ENCODE results near the gene DBP.
A peak's percentile ranks its signal among the peaks of the same experiment; 100 is the strongest.
"Not testable (repeated sequence)": the region's sequence is repeated elsewhere in the genome, so short reads cannot be mapped to it uniquely, and the experiment has no call there.

The DBP gene

GRCh38 chr19:48636859-48637448 lies at the start of gene DBP:
DBP (minus strand) TSS chr19:48637379; CDS start chr19:48636994, 385 bp downstream.
- H3K4me3 Mint-ChIP-seq, result peak within 1 kb of the TSS; percentile 88
- no peak for DNase-seq
- CTCF ChIA-PET, result no interaction called here
- peaks cover 11% of the 10 kb centered on the region for H3K36me3 Mint-ChIP-seq
- H3K9me3 Mint-ChIP-seq, result no peaks in the 10 kb centered on the region
- H3K27ac Mint-ChIP-seq, result peak within 1 kb of the TSS; percentile 96
- peaks cover 51% of the 10 kb centered on the region for H3K4me1 Mint-ChIP-seq
- peaks cover 11% of the 10 kb centered on the region for H3K27me3 Mint-ChIP-seq

GRCh38 chr19:48686637-48687036 lies 49.5 kb upstream of the DBP start:
- H3K36me3 Mint-ChIP-seq, CTCF ChIA-PET, H3K27me3 Mint-ChIP-seq, H3K27ac Mint-ChIP-seq, DNase-seq, H3K4me3 Mint-ChIP-seq, H3K4me1 Mint-ChIP-seq, H3K9me3 Mint-ChIP-seq: not testable (repeated sequence)

GRCh38 chr19:48686088-48686487 lies 48.9 kb upstream of the DBP start:
- H3K4me1 Mint-ChIP-seq, result no peaks in the 10 kb centered on the region
- no peak overlapping the region for H3K27ac Mint-ChIP-seq
- CTCF ChIA-PET, result no interaction called here
- H3K36me3 Mint-ChIP-seq, result no peaks in the 10 kb centered on the region
- H3K4me3 Mint-ChIP-seq, result no peak overlapping the region
- DNase-seq, result no peak
- H3K9me3 Mint-ChIP-seq, result no peaks in the 10 kb centered on the region
- no peaks in the 10 kb centered on the region for H3K27me3 Mint-ChIP-seq

DNA sequence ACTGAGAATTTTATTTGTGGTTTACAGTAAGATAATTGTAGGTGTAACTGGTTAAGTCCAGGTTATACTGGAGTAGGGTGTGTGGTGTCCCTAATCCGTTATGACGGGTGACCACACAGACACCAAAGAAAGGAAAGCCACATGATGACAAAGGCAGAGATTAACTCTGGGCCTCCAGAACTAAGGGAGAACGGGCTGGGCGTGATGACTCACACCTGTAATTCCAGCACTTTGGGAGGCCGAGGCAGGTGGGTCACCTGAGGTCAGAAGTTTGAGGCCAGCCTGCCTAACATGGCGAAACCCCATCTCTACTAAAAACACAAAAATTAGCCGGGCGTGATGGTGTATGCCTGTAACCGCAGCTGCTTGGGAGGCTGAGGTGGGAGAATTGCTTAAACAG lies 48.4 kb upstream of the DBP start:
- no peaks in the 10 kb centered on the region for H3K4me1 Mint-ChIP-seq
- CTCF ChIA-PET, result no interaction called here
- H3K4me3 Mint-ChIP-seq, result no peak overlapping the region
- H3K9me3 Mint-ChIP-seq, result no peaks in the 10 kb centered on the region
- no peak for DNase-seq
- H3K27me3 Mint-ChIP-seq, result no peaks in the 10 kb centered on the region
- no peaks in the 10 kb centered on the region for H3K36me3 Mint-ChIP-seq
- no peak overlapping the region for H3K27ac Mint-ChIP-seq

DNA sequence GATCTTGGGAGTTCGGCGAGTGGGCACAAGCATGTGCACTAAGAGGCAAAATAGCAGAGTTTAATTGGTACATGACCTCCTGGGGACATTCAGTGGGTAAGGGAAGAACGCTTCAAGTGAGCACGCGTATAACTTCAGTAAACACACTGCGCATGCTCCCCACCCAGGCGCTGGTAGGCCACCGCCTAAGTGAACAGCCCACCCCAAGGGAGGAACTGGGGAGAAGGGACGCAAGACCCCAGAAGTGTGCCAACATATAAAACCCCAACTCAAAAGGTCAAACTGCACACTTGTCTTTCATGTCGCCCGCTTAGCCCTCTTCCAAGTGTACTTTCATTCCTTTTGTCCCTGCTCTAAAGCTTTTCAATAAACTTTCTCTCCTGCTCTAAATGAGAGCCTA lies 46.2 kb upstream of the DBP start:
- Mint-ChIP-seq H3K4me1 (no peaks in the 10 kb centered on the region), H3K36me3 (no peaks in the 10 kb centered on the region), H3K27ac (no peak overlapping the region), H3K9me3 (no peaks in the 10 kb centered on the region), H3K4me3 (no peak overlapping the region), H3K27me3 (no peaks in the 10 kb centered on the region)
- no peak for DNase-seq
- CTCF ChIA-PET, result interaction anchor here (1.2 to 1.4 kb wide), 2 partner anchors 9 to 12 kb away, joined by 3 to 4 read pairs; no protein-coding TSS in a partner anchor

DNA sequence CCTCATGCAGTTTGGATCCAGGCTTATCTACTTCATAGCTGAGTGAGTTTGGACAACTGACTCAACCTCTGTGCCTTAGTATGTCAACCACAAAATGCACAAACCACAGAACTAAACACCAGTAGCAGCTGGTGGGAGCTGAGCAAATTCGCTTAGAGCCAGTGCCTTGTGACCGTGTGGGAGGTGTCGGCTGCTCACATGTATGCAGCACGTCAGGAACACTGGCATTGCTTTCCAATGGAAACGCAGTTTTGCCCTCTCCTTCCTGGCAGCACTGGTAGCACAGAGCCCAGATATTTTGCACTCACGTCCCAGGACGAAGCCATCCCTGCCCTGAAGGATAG lies 43.9 kb upstream of the DBP start:
- no peaks in the 10 kb centered on the region for H3K36me3 Mint-ChIP-seq
- no peak for DNase-seq
- CTCF ChIA-PET, result no interaction called here

GRCh38 chr19:48680436-48681126 lies 43.4 kb upstream of the DBP start:
- no peaks in the 10 kb centered on the region for H3K4me1 Mint-ChIP-seq
- no peak for DNase-seq
- H3K36me3 Mint-ChIP-seq, result no peaks in the 10 kb centered on the region
- CTCF ChIA-PET, result no interaction called here
- no peak overlapping the region for H3K4me3 Mint-ChIP-seq
- H3K9me3 Mint-ChIP-seq, result no peaks in the 10 kb centered on the region
- H3K27ac Mint-ChIP-seq, result no peak overlapping the region
- peaks cover 14% of the 10 kb centered on the region for H3K27me3 Mint-ChIP-seq

More for the DNA sequence above, 43.9 kb upstream of the DBP start:
- Mint-ChIP-seq H3K27me3 (peaks cover 11% of the 10 kb centered on the region), H3K4me1 (no peaks in the 10 kb centered on the region), H3K9me3 (no peaks in the 10 kb centered on the region), H3K27ac (no peak overlapping the region), H3K4me3 (no peak overlapping the region)

- DNase-seq, H3K4me1 Mint-ChIP-seq, CTCF ChIA-PET, H3K9me3 Mint-ChIP-seq, H3K4me3 Mint-ChIP-seq, H3K27ac Mint-ChIP-seq, H3K36me3 Mint-ChIP-seq: not testable (repeated sequence)
- H3K27me3 Mint-ChIP-seq, result peaks cover 18% of the 10 kb centered on the region
Observed at GRCh38 chr19:48680006-48680405, 42.8 kb upstream of the DBP start.

DNA sequence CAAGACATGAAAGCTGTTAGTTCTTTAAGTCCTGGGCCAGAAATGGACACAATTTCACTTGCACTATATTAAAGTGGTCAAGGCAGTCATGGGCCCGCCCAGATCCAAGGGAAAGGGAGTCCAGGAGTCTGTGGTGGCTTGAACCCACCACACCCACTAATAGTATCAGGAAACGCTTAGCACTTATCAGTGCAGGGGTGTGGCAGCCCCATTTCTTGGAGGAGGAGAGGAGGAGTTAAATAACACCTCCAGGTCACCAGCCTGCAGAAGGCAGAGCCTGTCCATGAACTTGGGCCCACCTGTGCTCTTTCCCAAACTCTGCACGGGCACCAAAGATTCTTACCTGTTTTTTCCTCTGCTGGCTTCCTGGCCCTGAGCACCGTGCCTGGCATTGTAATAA lies 41.0 kb upstream of the DBP start:
- Mint-ChIP-seq H3K9me3 (no peaks in the 10 kb centered on the region), H3K27ac (no peak overlapping the region), H3K4me1 (peaks cover 6% of the 10 kb centered on the region), H3K36me3 (no peaks in the 10 kb centered on the region), H3K4me3 (no peak overlapping the region), H3K27me3 (peaks cover 22% of the 10 kb centered on the region)
- CTCF ChIA-PET, result interaction anchor here (1.7 to 2.3 kb wide), 2 partner anchors 61 to 293 kb away, joined by 5 read pairs; no protein-coding TSS in a partner anchor
- no peak for DNase-seq

- CTCF ChIA-PET, result interaction anchor here (0.8 to 4.3 kb wide), 5 partner anchors 10 to 294 kb away, joined by 3 to 31 read pairs (median 5); partner anchors contain the start of gene CA11
- Mint-ChIP-seq H3K4me3 (no peak overlapping the region), H3K27me3 (peaks cover 27% of the 10 kb centered on the region), H3K36me3 (no peaks in the 10 kb centered on the region), H3K9me3 (no peaks in the 10 kb centered on the region), H3K4me1 (peaks cover 6% of the 10 kb centered on the region), H3K27ac (no peak overlapping the region)
- DNase-seq, result no peak
Observed at GRCh38 chr19:48676887-48677286, 39.7 kb upstream of the DBP start.

- Mint-ChIP-seq H3K27ac (no peak overlapping the region), H3K4me1 (peaks cover 6% of the 10 kb centered on the region), H3K36me3 (no peaks in the 10 kb centered on the region), H3K9me3 (no peaks in the 10 kb centered on the region), H3K4me3 (no peak overlapping the region), H3K27me3 (peaks cover 27% of the 10 kb centered on the region)
- DNase-seq, result no peak
- CTCF ChIA-PET, result interaction anchor here (1.6 to 4.3 kb wide), 4 partner anchors 10 to 171 kb away, joined by 3 to 31 read pairs (median 4); partner anchors contain the start of gene CA11
Observed at GRCh38 chr19:48676487-48676886, 39.3 kb upstream of the DBP start.

DNA sequence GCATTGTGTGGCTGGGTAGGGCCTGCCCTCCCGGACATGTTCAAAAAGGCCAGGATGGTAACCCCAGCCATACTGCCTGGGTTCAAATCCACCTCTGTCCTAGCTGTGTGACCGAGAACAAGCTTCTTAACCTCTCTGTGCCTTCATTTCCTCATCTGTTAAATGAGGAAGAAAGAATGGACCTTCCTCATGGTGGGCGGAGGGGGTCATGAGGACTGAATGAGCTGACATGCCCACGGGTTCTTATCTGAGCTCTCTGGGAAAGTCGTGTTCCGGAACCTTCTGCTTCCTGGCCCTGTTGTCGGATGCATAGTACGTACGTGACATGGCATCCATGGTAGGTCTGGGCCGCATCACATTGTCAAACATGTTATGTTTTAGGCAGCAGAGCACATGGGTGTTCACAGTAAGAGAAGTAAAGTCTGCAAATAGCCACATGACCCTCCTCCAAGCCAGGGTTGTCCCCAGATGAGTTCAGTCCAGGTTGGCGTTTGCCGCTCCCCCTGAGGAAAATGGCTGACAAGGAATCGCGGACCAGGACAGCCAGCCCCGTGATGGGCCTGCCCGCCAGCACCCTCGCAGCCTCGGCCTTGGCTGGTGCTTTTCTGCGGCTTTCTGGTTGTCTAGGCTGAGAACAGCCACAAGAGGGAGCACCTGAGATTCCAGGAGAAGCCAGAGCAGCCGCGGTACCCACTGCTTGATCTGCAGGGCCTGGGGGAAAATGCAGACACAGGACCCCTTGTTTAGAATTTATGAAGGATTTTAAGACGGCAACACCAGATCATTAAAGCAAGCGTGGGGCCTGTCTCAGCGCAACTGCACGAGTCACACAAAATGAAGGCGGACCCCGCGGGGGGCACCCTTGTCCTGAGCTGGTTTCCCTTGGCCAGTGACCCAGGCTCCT lies 38.0 kb upstream of the DBP start:
- CTCF ChIA-PET, result interaction anchor here (0.8 to 4.3 kb wide), 12 partner anchors 9 to 295 kb away, joined by 3 to 31 read pairs (median 4); partner anchors contain the start of gene CA11
- peak; percentile 86 for DNase-seq
- Mint-ChIP-seq H3K27ac (no peak overlapping the region), H3K36me3 (no peaks in the 10 kb centered on the region), H3K4me3 (no peak overlapping the region), H3K4me1 (peaks cover 6% of the 10 kb centered on the region), H3K27me3 (peaks cover 27% of the 10 kb centered on the region), H3K9me3 (no peaks in the 10 kb centered on the region)

DNA sequence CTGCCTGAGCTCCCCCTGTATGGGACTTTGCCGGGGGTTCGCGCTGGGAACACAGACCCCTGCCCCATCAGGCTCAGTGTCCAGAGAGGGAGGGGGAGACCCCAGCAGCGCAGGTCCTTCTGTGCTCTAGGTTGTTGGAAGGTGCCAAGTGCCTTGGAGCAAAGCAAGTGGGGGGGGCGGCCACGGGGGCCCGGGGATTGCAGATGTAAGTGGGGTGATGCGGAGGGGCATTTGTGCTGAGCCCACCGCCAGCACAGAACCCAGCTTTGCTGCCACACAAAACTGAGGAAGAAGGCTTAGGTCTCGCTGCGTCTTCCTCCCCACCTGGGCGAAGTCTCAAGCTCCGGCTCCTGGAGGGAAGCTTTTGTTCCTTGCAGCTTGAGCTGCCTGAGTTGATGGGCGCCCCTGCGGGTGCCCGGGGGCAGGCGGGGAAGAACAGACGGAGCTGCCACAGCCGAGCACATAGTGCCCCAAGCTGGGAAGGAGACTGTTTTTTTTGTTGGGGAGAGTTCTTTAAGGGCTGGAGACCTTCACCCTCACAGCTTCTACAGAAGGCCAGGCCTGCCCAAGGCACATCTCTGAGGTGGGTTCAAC lies 37.1 kb upstream of the DBP start:
- H3K4me1 Mint-ChIP-seq, result peaks cover 6% of the 10 kb centered on the region
- H3K4me3 Mint-ChIP-seq, result no peak overlapping the region
- CTCF ChIA-PET, result interaction anchor here (0.8 to 4.3 kb wide), 7 partner anchors 8 to 65 kb away, joined by 4 to 31 read pairs (median 5); partner anchors contain the start of gene CA11
- no peak overlapping the region for H3K27ac Mint-ChIP-seq
- no peaks in the 10 kb centered on the region for H3K36me3 Mint-ChIP-seq
- H3K9me3 Mint-ChIP-seq, result peaks cover 6% of the 10 kb centered on the region
- H3K27me3 Mint-ChIP-seq, result peaks cover 27% of the 10 kb centered on the region
- no peak for DNase-seq
